Breast epithelium (tissue), 3 donors: Measurements from ENCODE around the gene HS6ST3.

ENCODE experiments used
- POLR2A ChIP-seq: fragments of 450-650 bp; IDR thresholded peaks from one replicate; pipeline ENCODE4 v1.6.1; 2016; ENCODE audit warnings: antibody characterized with exemption, mild to moderate bottlenecking, moderate library complexity
- POLR2AphosphoS5 ChIP-seq, 3 donors: sonication (generic); formaldehyde crosslinking; IDR thresholded peaks; one replicate each; pipeline ENCODE4 v1.6.1; 2017; ENCODE audit warnings: antibody characterized with exemption in 3 of 3
- TF ChIP-seq, protein P1 (sequence below), 3 donors: fragments of 450-650 bp; IDR thresholded peaks; one replicate each; pipeline ENCODE4 v1.5.1; 2016 to 2017; ENCODE audit warnings: antibody characterized with exemption in 3 of 3, mild to moderate bottlenecking in 3 of 3, moderate library complexity in 3 of 3

DNA sequence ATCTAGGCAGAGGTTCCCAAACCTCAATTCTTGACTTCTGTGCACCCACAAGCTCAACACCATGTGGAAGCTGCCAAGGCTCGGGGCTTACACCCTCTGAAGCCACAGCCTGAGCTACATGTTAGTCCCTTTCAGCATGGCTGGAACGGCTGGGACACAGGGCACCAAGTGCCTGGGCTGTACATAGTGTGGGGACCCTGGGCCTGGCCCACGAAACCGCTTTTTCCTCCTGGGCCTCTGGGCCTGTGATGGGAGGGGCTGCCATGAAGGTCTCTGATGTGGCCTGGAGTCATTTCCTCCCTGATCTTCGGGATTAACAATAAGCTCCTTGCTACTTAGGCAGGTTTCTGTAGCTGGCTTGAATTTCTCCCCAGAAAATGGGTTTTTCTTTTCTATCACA, 108.1 kb downstream of the HS6ST3 start:
- no peak for TF ChIP-seq POLR2A
- TF ChIP-seq, protein P1, sequence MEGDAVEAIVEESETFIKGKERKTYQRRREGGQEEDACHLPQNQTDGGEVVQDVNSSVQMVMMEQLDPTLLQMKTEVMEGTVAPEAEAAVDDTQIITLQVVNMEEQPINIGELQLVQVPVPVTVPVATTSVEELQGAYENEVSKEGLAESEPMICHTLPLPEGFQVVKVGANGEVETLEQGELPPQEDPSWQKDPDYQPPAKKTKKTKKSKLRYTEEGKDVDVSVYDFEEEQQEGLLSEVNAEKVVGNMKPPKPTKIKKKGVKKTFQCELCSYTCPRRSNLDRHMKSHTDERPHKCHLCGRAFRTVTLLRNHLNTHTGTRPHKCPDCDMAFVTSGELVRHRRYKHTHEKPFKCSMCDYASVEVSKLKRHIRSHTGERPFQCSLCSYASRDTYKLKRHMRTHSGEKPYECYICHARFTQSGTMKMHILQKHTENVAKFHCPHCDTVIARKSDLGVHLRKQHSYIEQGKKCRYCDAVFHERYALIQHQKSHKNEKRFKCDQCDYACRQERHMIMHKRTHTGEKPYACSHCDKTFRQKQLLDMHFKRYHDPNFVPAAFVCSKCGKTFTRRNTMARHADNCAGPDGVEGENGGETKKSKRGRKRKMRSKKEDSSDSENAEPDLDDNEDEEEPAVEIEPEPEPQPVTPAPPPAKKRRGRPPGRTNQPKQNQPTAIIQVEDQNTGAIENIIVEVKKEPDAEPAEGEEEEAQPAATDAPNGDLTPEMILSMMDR (IDR thresholded peaks at IDR 0.05), result no peak
- no peak for TF ChIP-seq POLR2AphosphoS5 (IDR thresholded peaks at IDR 0.05)
